LNCaP clone FGC (cell line): ENCODE data around the gene CRISPLD2.

ENCODE experiments used
- DNase-seq: peaks from one replicate; pipeline ENCODE4 v3.0.0-alpha.2; 2011; ENCODE audit warnings: low read depth
- H3K4me3 ChIP-seq: 2 replicates; pipeline ENCODE4 v1.5.1; 2011; ENCODE audit warnings: mild to moderate bottlenecking, low read depth, low read length, control low read depth
- TF ChIP-seq, protein P1 (sequence below): IDR thresholded peaks from 2 replicates; pipeline ENCODE4 v1.5.1; 2012; ENCODE audit warnings: mild to moderate bottlenecking; ENCODE audit not compliant: control insufficient read depth, insufficient read depth; ENCODE audit errors: extremely low read depth

Gene CRISPLD2

DNA sequence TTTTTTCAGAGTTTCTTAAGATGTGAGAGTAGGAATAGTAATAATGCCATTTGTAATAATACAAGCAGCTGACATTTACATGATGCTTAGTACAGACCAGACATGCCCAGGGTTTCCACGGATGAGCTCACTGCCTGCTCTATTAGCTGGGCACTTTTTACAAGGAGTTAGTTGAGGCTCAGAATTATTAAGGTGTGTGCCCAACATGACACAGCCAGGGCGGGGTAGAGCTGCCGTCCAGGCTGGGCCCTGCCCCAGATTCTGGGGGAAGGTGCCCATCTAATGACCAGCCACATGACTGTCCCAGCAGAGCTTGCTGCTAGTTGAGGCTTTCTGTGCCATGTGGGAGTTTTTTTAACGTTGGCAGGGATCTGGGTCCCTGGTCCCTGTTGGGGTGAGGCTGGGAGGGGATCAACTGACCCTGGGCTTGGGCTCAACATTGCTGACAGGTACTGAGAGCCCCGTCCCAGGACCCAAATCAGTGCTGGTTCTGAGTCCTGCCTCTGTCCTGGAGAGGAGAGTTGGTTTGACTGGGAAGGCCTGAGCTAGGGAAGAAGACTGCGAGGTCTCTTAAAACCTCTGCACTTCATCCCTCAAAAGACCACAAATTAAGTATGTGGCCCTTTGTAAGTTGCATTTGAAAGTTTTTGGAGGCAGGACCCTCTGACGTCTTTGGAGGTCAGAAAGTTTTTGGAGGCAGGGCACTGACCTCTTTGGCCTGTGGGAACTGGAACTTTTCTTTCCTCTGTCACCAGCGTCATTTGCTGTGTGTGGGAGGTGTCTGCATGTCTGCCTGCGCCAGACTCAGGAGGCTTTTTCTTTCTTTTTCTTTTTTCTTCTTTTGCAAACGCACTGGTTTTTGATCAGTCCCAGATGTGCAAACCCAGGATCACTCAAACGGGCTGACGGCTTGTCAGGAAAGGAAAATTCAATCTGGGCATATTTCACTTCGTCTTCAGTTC is 2.2 kb downstream of the CRISPLD2 start:
- TF ChIP-seq, protein P1, sequence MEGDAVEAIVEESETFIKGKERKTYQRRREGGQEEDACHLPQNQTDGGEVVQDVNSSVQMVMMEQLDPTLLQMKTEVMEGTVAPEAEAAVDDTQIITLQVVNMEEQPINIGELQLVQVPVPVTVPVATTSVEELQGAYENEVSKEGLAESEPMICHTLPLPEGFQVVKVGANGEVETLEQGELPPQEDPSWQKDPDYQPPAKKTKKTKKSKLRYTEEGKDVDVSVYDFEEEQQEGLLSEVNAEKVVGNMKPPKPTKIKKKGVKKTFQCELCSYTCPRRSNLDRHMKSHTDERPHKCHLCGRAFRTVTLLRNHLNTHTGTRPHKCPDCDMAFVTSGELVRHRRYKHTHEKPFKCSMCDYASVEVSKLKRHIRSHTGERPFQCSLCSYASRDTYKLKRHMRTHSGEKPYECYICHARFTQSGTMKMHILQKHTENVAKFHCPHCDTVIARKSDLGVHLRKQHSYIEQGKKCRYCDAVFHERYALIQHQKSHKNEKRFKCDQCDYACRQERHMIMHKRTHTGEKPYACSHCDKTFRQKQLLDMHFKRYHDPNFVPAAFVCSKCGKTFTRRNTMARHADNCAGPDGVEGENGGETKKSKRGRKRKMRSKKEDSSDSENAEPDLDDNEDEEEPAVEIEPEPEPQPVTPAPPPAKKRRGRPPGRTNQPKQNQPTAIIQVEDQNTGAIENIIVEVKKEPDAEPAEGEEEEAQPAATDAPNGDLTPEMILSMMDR, result no peak
- no peak overlapping the region for H3K4me3 ChIP-seq
- no peak for DNase-seq

DNA sequence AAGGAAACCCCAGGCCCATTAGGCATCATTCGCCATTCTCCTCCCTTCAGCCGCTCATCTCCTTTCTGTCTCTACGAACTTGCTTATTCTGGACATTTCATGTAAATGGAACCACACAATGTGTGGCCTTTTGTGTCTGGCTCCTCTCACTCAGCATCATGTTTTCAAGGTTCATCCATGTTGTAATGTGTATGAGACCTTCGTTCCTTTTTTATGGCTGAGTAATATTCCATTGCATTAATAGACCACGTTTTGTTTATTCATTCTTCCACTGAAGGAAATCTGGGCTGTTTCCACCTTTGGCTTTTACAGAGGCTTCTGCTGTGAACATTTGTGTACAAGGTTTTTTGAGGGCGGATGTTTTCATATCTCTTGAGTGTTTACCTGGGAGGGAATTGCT is 3.2 kb downstream of the CRISPLD2 start:
- no peak for DNase-seq
- TF ChIP-seq, protein P1, result no peak
- no peak overlapping the region for H3K4me3 ChIP-seq

DNA sequence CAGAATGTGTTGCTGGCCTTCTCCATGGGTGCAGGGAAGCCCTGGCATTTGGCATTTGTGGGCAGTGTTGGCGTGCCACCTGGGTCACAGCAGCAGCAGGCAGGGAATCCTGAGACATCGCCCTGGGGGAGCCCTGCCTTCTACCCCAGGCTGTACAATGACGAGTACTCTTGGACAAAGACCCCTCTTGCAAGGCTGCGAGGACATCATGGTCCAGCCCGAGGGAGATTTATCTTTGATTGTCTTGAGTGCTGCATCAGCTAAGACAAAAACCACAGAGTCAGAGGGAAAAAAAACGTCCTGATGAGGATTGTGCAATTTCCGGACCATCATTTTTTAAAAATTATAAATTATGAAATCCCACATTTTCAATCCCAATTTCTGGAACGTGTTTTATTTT is 3.7 kb downstream of the CRISPLD2 start:
- TF ChIP-seq, protein P1, result no peak
- no peak for DNase-seq

DNA sequence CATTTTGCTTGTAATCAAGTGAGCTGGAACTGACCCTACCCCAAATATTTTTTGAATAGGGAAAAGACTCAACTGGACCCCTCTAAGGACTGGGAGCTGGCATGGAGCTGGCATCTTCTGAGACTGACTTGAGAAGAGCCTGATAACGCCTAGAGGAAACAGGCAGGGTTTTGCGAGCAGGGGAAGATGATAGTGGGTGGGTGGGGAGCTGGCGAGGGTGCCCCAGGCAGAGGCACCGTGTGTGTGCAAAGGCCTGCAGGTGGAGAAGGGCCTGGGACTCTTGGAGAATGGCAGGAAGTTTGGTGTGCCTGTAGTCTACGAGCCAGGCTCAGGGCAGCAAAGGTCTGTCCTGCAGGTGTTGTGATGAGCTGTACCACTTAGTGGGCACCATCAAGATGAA is 4.1 kb downstream of the CRISPLD2 start:
- no peak overlapping the region for H3K4me3 ChIP-seq
- TF ChIP-seq, protein P1, result no peak
- no peak for DNase-seq

More for the DNA sequence above, 3.7 kb downstream of the CRISPLD2 start:
- H3K4me3 ChIP-seq, result no peak overlapping the region

DNA sequence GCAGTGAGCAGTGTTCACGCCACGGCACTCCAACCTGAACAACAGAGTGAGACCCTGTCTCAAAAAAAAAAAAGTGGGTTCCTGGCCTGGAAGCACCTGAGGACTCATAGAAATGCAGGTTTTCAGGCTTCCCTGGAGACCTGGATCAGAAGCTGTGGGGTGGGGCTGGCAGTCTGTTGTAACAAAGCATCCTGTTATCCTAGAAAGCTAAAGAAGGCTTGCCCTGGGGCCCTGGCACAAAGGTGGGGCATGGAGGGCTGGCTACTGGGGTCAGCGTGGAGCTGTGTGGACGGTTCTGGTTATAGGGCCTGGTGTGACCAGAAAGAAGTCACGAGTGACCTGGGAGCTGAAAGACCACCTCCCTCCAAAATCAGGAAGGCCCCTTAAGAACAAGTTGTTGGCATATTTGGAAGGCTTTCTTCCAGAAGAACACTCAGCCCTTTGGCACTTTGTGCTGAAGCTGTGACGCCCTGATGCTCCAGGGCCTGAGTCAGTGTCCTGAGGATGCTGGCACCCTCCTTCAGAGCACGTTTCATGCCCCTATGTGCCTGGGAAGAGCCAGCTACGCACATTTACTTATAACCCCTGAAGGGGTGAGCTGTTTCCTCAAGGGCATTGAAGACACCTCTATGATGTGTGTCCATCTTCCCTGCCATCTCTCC is 6.2 kb downstream of the CRISPLD2 start:
- no peak for DNase-seq
- TF ChIP-seq, protein P1, result no peak
- H3K4me3 ChIP-seq, result no peak overlapping the region

DNA sequence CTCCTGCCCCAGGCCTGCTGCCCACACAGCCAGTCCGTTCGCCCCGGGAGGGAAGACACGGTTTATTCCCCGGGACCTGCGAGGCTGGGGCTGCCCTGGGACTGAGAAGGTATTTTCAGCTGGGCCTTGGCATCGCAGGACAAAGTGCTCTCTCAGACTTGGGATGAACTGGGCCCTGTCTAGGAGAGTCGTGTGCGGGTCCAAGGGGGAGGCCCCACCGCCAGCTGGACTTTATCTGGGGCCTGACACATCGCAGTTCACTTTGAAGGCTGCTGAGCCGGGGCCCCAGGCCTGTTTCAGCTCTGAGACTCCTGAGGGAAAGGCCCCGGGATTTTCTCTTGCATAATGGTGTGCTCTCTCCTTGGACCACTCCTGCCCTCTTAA is 6.8 kb downstream of the CRISPLD2 start:
- no peak for DNase-seq

More for the DNA sequence above, 6.8 kb downstream of the CRISPLD2 start:
- no peak overlapping the region for H3K4me3 ChIP-seq
- TF ChIP-seq, protein P1, result no peak
